Esophagus squamous epithelium (tissue), 5 donors: ENCODE data around the gene ATP8B3. TPM values are rescaled to one million over a fixed set of nuclear protein-coding genes. Genes with fewer than 3 reads are reported as not detected.

Experiments
- DNase-seq: peaks from one replicate; lab custom pipeline; 2025; lab: John Stamatoyannopoulos, UW
- H3K27ac ChIP-seq, 4 donors: fragments of 200-600 bp; sonication (generic); one replicate each; pipeline ENCODE4 v1.5.1; 2016 to 2019; ENCODE audit warnings: mild to moderate bottlenecking in 1 of 4
- H3K27me3 ChIP-seq, 4 donors: fragments of 200-600 bp; sonication (generic); 1 replicate in 3 of 4; 2 replicates in 1 of 4; pipeline versions ENCODE4 v1.5.1 to v1.6.0; 2017 to 2021; ENCODE audit warnings: antibody characterized with exemption in 1 of 4
- H3K36me3 ChIP-seq, 3 donors: fragments of 200-600 bp; sonication (generic); one replicate each; pipeline ENCODE4 v1.5.1; 2016 to 2019
- H3K4me1 ChIP-seq, 3 donors: fragments of 200-600 bp; sonication (generic); one replicate each; pipeline ENCODE4 v1.5.1; 2017 to 2019
- H3K4me3 ChIP-seq, 4 donors: fragments of 200-600 bp; sonication (generic); 1 replicate in 3 of 4; 2 replicates in 1 of 4; pipeline ENCODE4 v1.5.1; 2016 to 2019; ENCODE audit warnings: mild to moderate bottlenecking in 2 of 4, moderate library complexity in 1 of 4
- H3K9me3 ChIP-seq, 3 donors: fragments of 200-600 bp; sonication (generic); one replicate each; pipeline ENCODE4 v1.5.1; 2016 to 2019
- CTCF ChIP-seq, 6 experiments: fragments of 450-650 bp in 4 of 6; fragments of 200-600 bp in 2 of 6; sonication (generic) in 2 of 6; IDR thresholded peaks; one replicate each; pipeline ENCODE4 v1.5.1; 2016 to 2019; ENCODE audit warnings: antibody characterized with exemption in 6 of 6, mild to moderate bottlenecking in 4 of 6, moderate library complexity in 4 of 6
- POLR2A ChIP-seq, 4 donors: fragments of 450-650 bp; IDR thresholded peaks; one replicate each; pipeline ENCODE4 v1.6.1; 2017; ENCODE audit warnings: antibody characterized with exemption in 4 of 4, mild to moderate bottlenecking in 4 of 4, moderate library complexity in 3 of 4
- WGBS, 2 donors: methylation state at CpG; one replicate each; pipeline ENCODE4 v1.1.5; 2018; 5-methylcytosine and 5-hydroxymethylcytosine counted together
- intact Hi-C: fragments of 100-400 bp; cut with DNase I; formaldehyde crosslinking; loops from one replicate; pipeline ENCODE4 v1.15.0; 2022
- total RNA-seq, 4 donors: library from RNA; depleted of rRNA; stranded (reverse); fragments of >200 nt; gene quantifications; one replicate each; pipeline ENCODE4 v1.1.0, GENCODE V29; 2016
- donor health status: DM: yes; HTN: yes; CAD: no.

ATP8B3 gene
- total RNA-seq, 4 donors from 2014 or later: 0.57 to 3.0 (median 1.4) TPM

GRCh38 chr19:1849886-1850398 is 37.9 kb upstream of the ATP8B3 start:
- peaks cover 0 to 21% (median 0%) of the 10 kb centered on the region in 3 donors for H3K36me3 ChIP-seq
- no peak for DNase-seq
- intact Hi-C loops: no loop called here
- TF ChIP-seq CTCF (IDR thresholded peaks at IDR 0.05): no peak
- TF ChIP-seq POLR2A (IDR thresholded peaks at IDR 0.05): no peak
- peaks cover 55 to 78% (median 63%) of the 10 kb centered on the region in 3 donors for H3K4me1 ChIP-seq
- H3K9me3 ChIP-seq: no peaks in the 10 kb centered on the region
- no peak overlapping the region for H3K4me3 ChIP-seq
- 71 to 80% methylated on average over 5 to 10 of the region's 10 CpGs for WGBS, 2 donors
- H3K27ac ChIP-seq: no peak overlapping the region
- H3K27me3 ChIP-seq: no peaks in the 10 kb centered on the region

GRCh38 chr19:1849132-1849474 is 37.0 kb upstream of the ATP8B3 start:
- TF ChIP-seq CTCF (IDR thresholded peaks at IDR 0.05) (no peak), POLR2A (IDR thresholded peaks at IDR 0.05) (no peak)
- peak overlapping the region; percentile 94 to 100 (median 98) for H3K27ac ChIP-seq
- no peaks in the 10 kb centered on the region for H3K9me3 ChIP-seq
- WGBS, 2 donors: 52 to 58% methylated on average over 5 of the region's 5 CpGs
- H3K4me1 ChIP-seq: peaks cover 55 to 78% (median 63%) of the 10 kb centered on the region in 3 donors
- intact Hi-C loops: no loop called here
- peaks cover 0 to 21% (median 0%) of the 10 kb centered on the region in 3 donors for H3K36me3 ChIP-seq
- H3K4me3 ChIP-seq: no peak overlapping the region
- no peak for DNase-seq
- H3K27me3 ChIP-seq: no peaks in the 10 kb centered on the region

GRCh38 chr19:1848399-1849131 is 36.5 kb upstream of the ATP8B3 start, which contains the start of gene REXO1:
TSS of gene REXO1 (minus strand) at chr19:1848483. CDS start at chr19:1848358, 125 bp downstream.
- Histone ChIP-seq H3K27ac (peak within 1 kb of the TSS; percentile 94 to 100 (median 98)), H3K27me3 (no peaks in the 10 kb centered on the region), H3K4me3 (peak within 1 kb of the TSS; percentile 72 to 100 (median 94)), H3K9me3 (no peaks in the 10 kb centered on the region), H3K36me3 (peaks cover 0 to 23% (median 0%) of the 10 kb centered on the region in 3 donors), H3K4me1 (peaks cover 55 to 78% (median 63%) of the 10 kb centered on the region in 3 donors)
- peak; percentile 83 for DNase-seq
- 3% methylated on average over 25 to 33 of the region's 60 CpGs for WGBS, 2 donors
- intact Hi-C loops: no loop called here
- TF ChIP-seq POLR2A (IDR thresholded peaks at IDR 0.05) (peak in 2 of 4 donors; percentile 47 to 57), CTCF (IDR thresholded peaks at IDR 0.05) (peak; percentile 91 to 97 (median 97))

GRCh38 chr19:1847684-1848398 is 35.8 kb upstream of the ATP8B3 start:
- H3K4me3 ChIP-seq: peak overlapping the region; percentile 72 to 100 (median 94)
- H3K27me3 ChIP-seq: no peaks in the 10 kb centered on the region
- intact Hi-C loops: no loop called here
- peaks cover 0 to 28% (median 0%) of the 10 kb centered on the region in 3 donors for H3K36me3 ChIP-seq
- H3K4me1 ChIP-seq: peaks cover 55 to 78% (median 63%) of the 10 kb centered on the region in 3 donors
- DNase-seq: no peak
- no peaks in the 10 kb centered on the region for H3K9me3 ChIP-seq
- TF ChIP-seq POLR2A (IDR thresholded peaks at IDR 0.05) (no peak), CTCF (IDR thresholded peaks at IDR 0.05) (no peak)
- peak overlapping the region; percentile 94 to 100 (median 98) for H3K27ac ChIP-seq
- WGBS, 2 donors: 0% methylated on average over 10 of the region's 72 CpGs; no CpG with 5 or more reads in 1 of the 2 donors
